ENCODE results near the gene CLINT1. TPM values are rescaled to one million over a fixed set of nuclear protein-coding genes. Genes with fewer than 3 reads are reported as not detected.

Gene CLINT1
- total and polyA plus RNA-seq, 2 of the 4 experiments (the other 2 are of a cell fraction) = 144 to 146 TPM

- H3K27me3 ChIP-seq (ENCODE audit: control insufficient read depth, insufficient read depth, low read length) = no peaks in the 10 kb centered on the region
- DNase-seq (no peak), ATAC-seq (ENCODE audit: low read depth) (peak; percentile 19)
- in situ Hi-C loops (cut with MboI; ENCODE audit: low sequenced_read_pairs) (loop anchor here (10.0 kb wide), 1 partner anchor 600 kb away; the partner anchor contains the start of gene MED7), dilution Hi-C loops (cut with HindIII; ENCODE audit: low sequenced_read_pairs, unreplicated experiment) (no loop called here), intact Hi-C loops (cut with micrococcal nuclease) (loop anchor here (5.0 kb wide), 1 partner anchor 597 kb away; no protein-coding TSS in a partner anchor)
- H2AK9ac ChIP-seq (replicated peaks; ENCODE audit: low read depth, low read length, poor library complexity) = peak overlapping the region; percentile 83
- CTCF ChIA-PET = interaction anchor here (0.6 to 1.9 kb wide), 8 partner anchors 10 to 416 kb away, joined by 3 to 14 read pairs (median 4); partner anchors contain the start of gene THG1L
- peak overlapping the region; percentile 59 for H3K4ac ChIP-seq (ENCODE audit: low read depth, low read length)
- peaks cover 16 to 31% of the 10 kb centered on the region in 2 experiments for H3K79me1 ChIP-seq (ENCODE audit: low read depth in 1 of 2, low read length in 2 of 2)
- POLR2A ChIA-PET (ENCODE audit: unreplicated experiment) = no interaction called here
- peak overlapping the region; percentile 55 for H3K9ac ChIP-seq (ENCODE audit: low read depth, low read length)
- H3K14ac ChIP-seq (replicated peaks; ENCODE audit: low read depth, low read length) = peak overlapping the region; percentile 74
- peak overlapping the region; percentile 11; the same call in 1 of the 2 replicates for H2AK5ac ChIP-seq (ENCODE audit: low read depth, low read length)
- peak overlapping the region; percentile 23 to 69; a peak in 1 of 4 replicates for H4K8ac ChIP-seq (ENCODE audit: low read depth in 2 of 2, low read length in 2 of 2)
- H3K9me3 ChIP-seq (ENCODE audit: control insufficient read depth, insufficient read depth, low read length) = no peaks in the 10 kb centered on the region
- H2AFZ ChIP-seq (replicated peaks; ENCODE audit: low read length, poor library complexity) = peak overlapping the region; percentile 98
- no peak overlapping the region for H2BK15ac ChIP-seq (ENCODE audit: low read depth, low read length)
- H3K4me1 ChIP-seq (ENCODE audit: control insufficient read depth, insufficient read depth, low read length) = peaks cover 2% of the 10 kb centered on the region
- peak overlapping the region; percentile 22; the same call in 1 of the 2 replicates for H3K27ac ChIP-seq (ENCODE audit: insufficient read depth, low read length)
- peak overlapping the region; percentile 10; the same call in 1 of the 2 replicates for H4K5ac ChIP-seq (ENCODE audit: low read depth, low read length)
- TF ChIP-seq SMC3 (IDR thresholded peaks at IDR 0.05; ENCODE audit: low read depth, low read length) (no peak), MXI1 (IDR thresholded peaks at IDR 0.05; ENCODE audit: borderline replicate concordance, low read depth, low read length) (no peak), RAD21 (IDR thresholded peaks at IDR 0.05; ENCODE audit: low read length) (no peak), CHD1 (IDR thresholded peaks at IDR 0.05; ENCODE audit: low read depth, low read length) (no peak), RFX5 (IDR thresholded peaks at IDR 0.05; ENCODE audit: low read depth, low read length) (no peak)
- 7% methylated on average over 19 of the region's 56 CpGs; no CpG with 5 or more reads in 1 of the 2 experiments for WGBS, 2 experiments (ENCODE audit: extremely low coverage in 2 of 2, insufficient read length in 1 of 2)
- H3K18ac ChIP-seq (ENCODE audit: low read depth, low read length) = no peak overlapping the region
- H2BK120ac ChIP-seq (ENCODE audit: low read depth, low read length) = no peak overlapping the region
- H2BK20ac ChIP-seq (ENCODE audit: low read depth, low read length) = no peak overlapping the region
- 0 out of 2 replicates have a peak overlapping the region, but pooled peaks have one; percentile 43 for H3K56ac ChIP-seq (ENCODE audit: extremely low read depth, insufficient read depth, low read length)
- H3K4me2 ChIP-seq (ENCODE audit: low read depth, low read length) = peak overlapping the region; percentile 82
- peak overlapping the region; percentile 27; the same call in 1 of the 2 replicates for H4K91ac ChIP-seq (ENCODE audit: insufficient read depth, low read depth, low read length)
- no peak overlapping the region for H2BK5ac ChIP-seq (ENCODE audit: low read depth, low read length, poor library complexity, severe bottlenecking)
- H3K23ac ChIP-seq (ENCODE audit: low read depth, low read length) = peak overlapping the region; percentile 84
- H3K9me1 ChIP-seq (ENCODE audit: insufficient read depth, low read length) = peaks cover 2% of the 10 kb centered on the region; the same call in 1 of the 2 replicates
- no peaks in the 10 kb centered on the region for H4K20me1 ChIP-seq (ENCODE audit: insufficient read depth, low read length)
- no TSS peak for BruUV-seq (replicated peaks)
- peaks cover 2% of the 10 kb centered on the region for H3K36me3 ChIP-seq (ENCODE audit: control insufficient read depth, insufficient read depth, low read length)
- peak overlapping the region; percentile 72 for H3K4me3 ChIP-seq (ENCODE audit: insufficient read depth, low read depth, low read length)
Observed at GRCh38 chr5:157744051-157745011, 114.6 kb downstream of the CLINT1 start.

All from IMR-90 (cell line).